ENCODE data around the gene ADCK2. TPM values are rescaled to one million over a fixed set of nuclear protein-coding genes. Genes with fewer than 3 reads are reported as not detected.

The ADCK2 gene
- total and polyA plus RNA-seq, 9 of the 15 experiments (the other 6 are each of a cell fraction or from before 2014, with no cell fraction given) = 0.08 to 14.3 (median 9.7) TPM

GRCh38 chr7:140678816-140679130 is 6.0 kb downstream of the ADCK2 start:
- 61% methylated on average over 7 of the region's 7 CpGs for WGBS (ENCODE audit: insufficient coverage, low coverage, missing lambda C conversion rate)
- BruUV-seq (replicated peaks) = no TSS peak

GRCh38 chr7:140679186-140679585 is 6.4 kb downstream of the ADCK2 start:
- in situ Hi-C loops (cut with MboI) (no loop called here), intact Hi-C loops (cut with micrococcal nuclease) (loop anchor here (10.0 kb wide), 2 partner anchors 306 to 856 kb away; no protein-coding TSS in a partner anchor)
- Histone ChIP-seq H3K9ac (ENCODE audit: insufficient read depth in 1 of 2, low read depth in 2 of 2, low read length in 2 of 2) (no peak overlapping the region; a peak in 1 of 4 replicates), H4K20me1 (replicated peaks; ENCODE audit: control insufficient read depth, insufficient read depth, low read length) (peaks cover 7% of the 10 kb centered on the region; the same call in 1 of the 2 replicates), H3K79me2 (ENCODE audit: control insufficient read depth, insufficient read depth, low read length) (no peaks in the 10 kb centered on the region), H3K4me1 (replicated peaks in 1 of 2; ENCODE audit: control insufficient read depth in 2 of 2, insufficient read depth in 2 of 2, low read length in 2 of 2) (peaks cover 4 to 9% of the 10 kb centered on the region in 2 experiments; a peak in 3 of 5 replicates), H3K27me3 (ENCODE audit: control insufficient read depth in 2 of 2, insufficient read depth in 2 of 2, low read length in 2 of 2) (no peaks in the 10 kb centered on the region), H3K27ac (ENCODE audit: extremely low read depth, low read depth, low read length) (no peak overlapping the region), H3K4me3 (no peak overlapping the region), H3K9me3 (replicated peaks; ENCODE audit: control insufficient read depth, insufficient read depth, low read depth, low read length) (no peaks in the 10 kb centered on the region), H2AFZ (ENCODE audit: low read depth, low read length) (no peak overlapping the region), H3K9me1 (ENCODE audit: control insufficient read depth, insufficient read depth, low read length) (no peaks in the 10 kb centered on the region), H3K4me2 (ENCODE audit: insufficient read depth, low read length) (no peak overlapping the region), H3K36me3 (ENCODE audit: control insufficient read depth, insufficient read depth, low read length) (peaks cover 6% of the 10 kb centered on the region; the same call in 1 of the 3 replicates)
- FAIRE-seq (no peak), ATAC-seq (no peak), DNase-seq (ENCODE audit: extremely low read depth in 1 of 4, low spot score in 3 of 4) (no peak)
- POLR2A ChIA-PET = interaction anchor here (0.6 kb wide), 1 partner anchor 393 kb away, joined by 4 read pairs; no protein-coding TSS in a partner anchor
- 83% methylated on average over 9 of the region's 9 CpGs for WGBS (ENCODE audit: insufficient coverage, low coverage, missing lambda C conversion rate)
- BruUV-seq (replicated peaks) = no TSS peak
- CTCF ChIA-PET (ENCODE audit: low intra/inter-chr PET ratio) = no interaction called here
- TF ChIP-seq ZNF75A (CRISPR knock-in tag; IDR thresholded peaks at IDR 0.05) (no peak), RBM17 (IDR thresholded peaks at IDR 0.05; ENCODE audit: borderline replicate concordance, low read depth, low read length) (no peak), GTF3C2 (IDR thresholded peaks at IDR 0.05; ENCODE audit: borderline replicate concordance, extremely low read depth, insufficient read length) (no peak), CHCHD3 (CRISPR knock-in tag; IDR thresholded peaks at IDR 0.05) (no peak), PHF20 (IDR thresholded peaks at IDR 0.05; ENCODE audit: partially characterized antibody) (no peak), RNF2 (IDR thresholded peaks at IDR 0.05) (no peak), ZNF699 (CRISPR knock-in tag; IDR thresholded peaks at IDR 0.05; ENCODE audit: insufficient replicate concordance) (no peak), HIVEP1 (CRISPR knock-in tag; IDR thresholded peaks at IDR 0.05) (no peak), TEAD4 (IDR thresholded peaks at IDR 0.05; ENCODE audit: low read length) (no peak), TEAD4 (CRISPR knock-in tag; IDR thresholded peaks at IDR 0.05; ENCODE audit: borderline replicate concordance) (no peak), E2F4 (CRISPR knock-in tag; IDR thresholded peaks at IDR 0.05; ENCODE audit: low read depth) (no peak), GABPB1 (CRISPR knock-in tag; IDR thresholded peaks at IDR 0.05) (no peak)

More at GRCh38 chr7:140678816-140679130, 6.0 kb downstream of the ADCK2 start:
- H3K27ac ChIP-seq (ENCODE audit: extremely low read depth, low read depth, low read length) = no peak overlapping the region
- peaks cover 6% of the 10 kb centered on the region; the same call in 1 of the 3 replicates for H3K36me3 ChIP-seq (ENCODE audit: control insufficient read depth, insufficient read depth, low read length)
- H3K4me2 ChIP-seq (ENCODE audit: insufficient read depth, low read length) = no peak overlapping the region
- ChIA-PET CTCF (ENCODE audit: low intra/inter-chr PET ratio) (interaction anchor here (0.6 kb wide), 1 partner anchor 134 kb away, joined by 3 read pairs; no protein-coding TSS in a partner anchor), POLR2A (no interaction called here)
- peak overlapping the region in 1 of 2 experiments; percentile 75; a peak in 2 of 4 replicates for H3K9ac ChIP-seq (ENCODE audit: insufficient read depth in 1 of 2, low read depth in 2 of 2, low read length in 2 of 2)
- no peak for FAIRE-seq
- H3K4me3 ChIP-seq = no peak overlapping the region
- in situ Hi-C loops (cut with MboI) (no loop called here), intact Hi-C loops (cut with micrococcal nuclease) (loop anchor here (10.0 kb wide), 2 partner anchors 306 to 856 kb away; no protein-coding TSS in a partner anchor)
- ATAC-seq = no peak
- H3K9me1 ChIP-seq (ENCODE audit: control insufficient read depth, insufficient read depth, low read length) = no peaks in the 10 kb centered on the region
- TF ChIP-seq RBFOX2 (IDR thresholded peaks at IDR 0.05; ENCODE audit: low read depth, low read length) (0 out of 2 replicates have a peak, but pooled peaks have one; percentile 20), TARDBP (IDR thresholded peaks at IDR 0.05) (no peak)
- peaks cover 7 to 12% of the 10 kb centered on the region in 2 experiments; a peak in 3 of 5 replicates for H3K4me1 ChIP-seq (replicated peaks in 1 of 2; ENCODE audit: control insufficient read depth in 2 of 2, insufficient read depth in 2 of 2, low read length in 2 of 2)
- no peaks in the 10 kb centered on the region for H3K27me3 ChIP-seq (ENCODE audit: control insufficient read depth in 2 of 2, insufficient read depth in 2 of 2, low read length in 2 of 2)
- no peak overlapping the region for H2AFZ ChIP-seq (ENCODE audit: low read depth, low read length)
- H3K9me3 ChIP-seq (replicated peaks; ENCODE audit: control insufficient read depth, insufficient read depth, low read depth, low read length) = no peaks in the 10 kb centered on the region
- 0 out of 2 replicates have a peak, but pooled peaks cover 6% of the 10 kb centered on the region for H4K20me1 ChIP-seq (replicated peaks; ENCODE audit: control insufficient read depth, insufficient read depth, low read length)
- no peaks in the 10 kb centered on the region for H3K79me2 ChIP-seq (ENCODE audit: control insufficient read depth, insufficient read depth, low read length)
- DNase-seq (ENCODE audit: extremely low read depth in 1 of 4, low spot score in 3 of 4) = no peak
